Measurements from ENCODE around the gene ANKRD18A. TPM values are rescaled to one million over a fixed set of nuclear protein-coding genes. Genes with fewer than 3 reads are reported as not detected.

Gene ANKRD18A
- total and polyA plus RNA-seq, 2 donors (not counting 3 experiments of a cell fraction or from before 2014, with no cell fraction given), result 3.2 TPM; not detected in 1

- no peaks in the 10 kb centered on the region for H3K79me2 ChIP-seq (ENCODE audit: control insufficient read depth, insufficient read depth, low read length)
- no peaks in the 10 kb centered on the region for H3K4me1 ChIP-seq (ENCODE audit: control insufficient read depth, extremely low read depth, insufficient read depth, low read length)
- no TSS peak for BruUV-seq (replicated peaks)
- H2AFZ ChIP-seq (ENCODE audit: low read depth, low read length), result no peak overlapping the region
- H4K20me1 ChIP-seq (replicated peaks; ENCODE audit: control insufficient read depth, extremely low read depth, insufficient read depth, low read length), result no peaks in the 10 kb centered on the region
- no peak for TF ChIP-seq FOS (IDR thresholded peaks at IDR 0.05; ENCODE audit: borderline replicate concordance, insufficient read depth, low read length)
- no peak for TF ChIP-seq CTCF (IDR thresholded peaks at IDR 0.05; ENCODE audit: extremely low read depth in 1 of 2, insufficient read depth in 1 of 2, low read depth in 1 of 2, low read length in 2 of 2)
- H3K9me3 ChIP-seq (replicated peaks; ENCODE audit: control insufficient read depth, insufficient read depth, low read length), result no peaks in the 10 kb centered on the region
- peaks cover 0 to 4% of the 10 kb centered on the region in 2 experiments for H3K27me3 ChIP-seq (ENCODE audit: control insufficient read depth in 2 of 2, insufficient read depth in 2 of 2, low read length in 2 of 2)
- CTCF ChIA-PET, result no interaction called here
- dilution Hi-C loops (cut with MboI; ENCODE audit: extremely low pct_ligation_motif_present, low sequenced_read_pairs), result no loop called here
- intact Hi-C loops (cut with micrococcal nuclease), result no loop called here
- FAIRE-seq (no peak), DNase-seq (ENCODE audit: low read depth, low spot score) (no peak)
- no peaks in the 10 kb centered on the region for H3K9me1 ChIP-seq (replicated peaks; ENCODE audit: control insufficient read depth, extremely low read depth, insufficient read depth, low read length)
- no peak overlapping the region for H3K9ac ChIP-seq (replicated peaks; ENCODE audit: extremely low read depth, insufficient read depth, low read length)
- H3K36me3 ChIP-seq (ENCODE audit: control insufficient read depth in 2 of 2, extremely low read depth in 1 of 2, insufficient read depth in 2 of 2, low read length in 2 of 2), result no peaks in the 10 kb centered on the region
- POLR2A ChIA-PET, result no interaction called here
- H3K4me2 ChIP-seq (ENCODE audit: insufficient read depth, low read length), result no peak overlapping the region
- H3K4me3 ChIP-seq (replicated peaks in 1 of 3; ENCODE audit: insufficient read depth in 1 of 3, low read depth in 1 of 3, low read length in 3 of 3), result no peak overlapping the region
- no peak overlapping the region for H3K27ac ChIP-seq (ENCODE audit: insufficient read depth, low read depth, low read length)
Measured at GRCh38 chr9:38629511-38629910, 9.1 kb upstream of the ANKRD18A start.

- FAIRE-seq, result no peak
- CTCF ChIA-PET, result no interaction called here
- intact Hi-C loops (cut with micrococcal nuclease), result no loop called here
Measured at GRCh38 chr9:38626006-38626405, 5.6 kb upstream of the ANKRD18A start.

More at GRCh38 chr9:38626006-38626405, 5.6 kb upstream of the ANKRD18A start:
- Histone ChIP-seq H3K36me3 (ENCODE audit: control insufficient read depth in 2 of 2, extremely low read depth in 1 of 2, insufficient read depth in 2 of 2, low read length in 2 of 2) (no peaks in the 10 kb centered on the region), H3K4me2 (ENCODE audit: insufficient read depth, low read length) (no peak overlapping the region), H3K27ac (ENCODE audit: insufficient read depth, low read depth, low read length) (no peak overlapping the region), H3K9ac (replicated peaks; ENCODE audit: extremely low read depth, insufficient read depth, low read length) (no peak overlapping the region), H3K9me3 (replicated peaks; ENCODE audit: control insufficient read depth, insufficient read depth, low read length) (no peaks in the 10 kb centered on the region), H2AFZ (ENCODE audit: low read depth, low read length) (no peak overlapping the region), H4K20me1 (replicated peaks; ENCODE audit: control insufficient read depth, extremely low read depth, insufficient read depth, low read length) (no peaks in the 10 kb centered on the region), H3K9me1 (replicated peaks; ENCODE audit: control insufficient read depth, extremely low read depth, insufficient read depth, low read length) (no peaks in the 10 kb centered on the region), H3K79me2 (ENCODE audit: control insufficient read depth, insufficient read depth, low read length) (no peaks in the 10 kb centered on the region), H3K27me3 (ENCODE audit: control insufficient read depth in 2 of 2, insufficient read depth in 2 of 2, low read length in 2 of 2) (peaks cover 16 to 37% of the 10 kb centered on the region in 2 experiments), H3K4me3 (replicated peaks in 1 of 3; ENCODE audit: insufficient read depth in 1 of 3, low read depth in 1 of 3, low read length in 3 of 3) (no peak overlapping the region), H3K4me1 (ENCODE audit: control insufficient read depth, extremely low read depth, insufficient read depth, low read length) (peaks cover 11% of the 10 kb centered on the region)
- dilution Hi-C loops (cut with MboI; ENCODE audit: extremely low pct_ligation_motif_present, low sequenced_read_pairs), result no loop called here
- no peak for DNase-seq (ENCODE audit: low read depth, low spot score)
- POLR2A ChIA-PET, result no interaction called here
- BruUV-seq (replicated peaks), result no TSS peak
- TF ChIP-seq FOS (IDR thresholded peaks at IDR 0.05; ENCODE audit: borderline replicate concordance, insufficient read depth, low read length) (no peak), MYC (IDR thresholded peaks at IDR 0.05; ENCODE audit: low read depth, low read length) (no peak), POLR2AphosphoS5 (IDR thresholded peaks at IDR 0.05; ENCODE audit: insufficient read depth, low read depth, low read length) (no peak), EZH2 (IDR thresholded peaks at IDR 0.05; ENCODE audit: borderline replicate concordance, low read depth, low read length, severe bottlenecking) (no peak), MAX (IDR thresholded peaks at IDR 0.05; ENCODE audit: insufficient read depth, insufficient read length) (no peak), JUN (IDR thresholded peaks at IDR 0.05; ENCODE audit: borderline replicate concordance, insufficient read depth, insufficient read length, low read depth) (no peak), POLR2A (IDR thresholded peaks at IDR 0.05; ENCODE audit: low read depth, low read length) (no peak), GATA2 (IDR thresholded peaks at IDR 0.05; ENCODE audit: insufficient read depth, insufficient read length, low read depth, low read length) (no peak), CTCF (IDR thresholded peaks at IDR 0.05; ENCODE audit: extremely low read depth in 1 of 2, insufficient read depth in 1 of 2, low read depth in 1 of 2, low read length in 2 of 2) (no peak)

Data from endothelial cell of umbilical vein (primary cell).